GM23338 (cell line): Measurements from ENCODE around the gene SARDH. TPM values are rescaled to one million over a fixed set of nuclear protein-coding genes. Genes with fewer than 3 reads are reported as not detected.

Experiments
- ATAC-seq: fragments of 200-7000 bp; cut with Tn5 transposase; 3 replicates; pipeline ENCODE4 v1.9.1; 2020
- DNase-seq: peaks from one replicate; pipeline ENCODE4 v3.0.0-alpha.2; 2015; ENCODE audit warnings: low spot score
- H2AFZ ChIP-seq: fragments of 200-600 bp; sonication (generic); 2 replicates; pipeline ENCODE4 v1.8.0; 2016; ENCODE audit warnings: antibody characterized with exemption, mild to moderate bottlenecking, moderate library complexity
- H3F3A ChIP-seq: fragments of 200-600 bp; sonication (generic); replicated peaks from 2 replicates; pipeline ENCODE4 v1.8.0; 2017; ENCODE audit warnings: antibody characterized with exemption, mixed run types, low read depth
- H3K27ac ChIP-seq: fragments of 200-600 bp; sonication (generic); 2 replicates; pipeline ENCODE4 v1.6.1; 2016; ENCODE audit warnings: low read depth
- H3K27me3 ChIP-seq: fragments of 200-600 bp; sonication (generic); 2 replicates; pipeline ENCODE4 v1.8.0; 2016; ENCODE audit warnings: mild to moderate bottlenecking, mixed run types, moderate library complexity; ENCODE audit not compliant: insufficient read depth
- H3K36me3 ChIP-seq: fragments of 200-600 bp; sonication (generic); 2 replicates; pipeline ENCODE4 v1.8.0; 2016; ENCODE audit warnings: mild to moderate bottlenecking; ENCODE audit not compliant: insufficient read depth
- H3K4me1 ChIP-seq: fragments of 200-600 bp; sonication (generic); 2 replicates; pipeline ENCODE4 v1.8.0; 2016; ENCODE audit warnings: mild to moderate bottlenecking, moderate library complexity; ENCODE audit not compliant: insufficient read depth
- H3K4me2 ChIP-seq: fragments of 200-600 bp; sonication (generic); 2 replicates; pipeline ENCODE4 v1.7.1; 2017; ENCODE audit warnings: mixed run types
- H3K4me3 ChIP-seq: fragments of 200-600 bp; sonication (generic); 2 replicates; pipeline ENCODE4 v1.6.1; 2016; ENCODE audit warnings: mixed run types
- H3K79me2 ChIP-seq: fragments of 200-600 bp; sonication (generic); replicated peaks from 2 replicates; pipeline ENCODE4 v1.8.0; 2017; ENCODE audit warnings: mild to moderate bottlenecking; ENCODE audit not compliant: insufficient read depth
- H3K9me2 ChIP-seq: fragments of 200-600 bp; sonication (generic); 2 replicates; pipeline ENCODE4 v1.8.0; 2017; ENCODE audit not compliant: insufficient read depth
- H4K20me1 ChIP-seq: fragments of 200-600 bp; sonication (generic); replicated peaks from 2 replicates; pipeline ENCODE4 v1.8.0; 2017; ENCODE audit warnings: mild to moderate bottlenecking; ENCODE audit not compliant: insufficient read depth
- H3K27ac Mint-ChIP-seq: 2 replicates; pipeline ENCODE4 v1.8.0; 2020; ENCODE audit warnings: inconsistent platforms, mild to moderate bottlenecking, moderate library complexity, mixed read lengths
- H3K27me3 Mint-ChIP-seq: 3 replicates; pipeline ENCODE4 v1.8.0; 2022; ENCODE audit warnings: low read depth, mild to moderate bottlenecking, moderate library complexity, mixed read lengths, inconsistent platforms; ENCODE audit not compliant: insufficient read depth, poor library complexity
- H3K36me3 Mint-ChIP-seq: 3 replicates; pipeline ENCODE4 v1.8.0; 2021; ENCODE audit warnings: low read depth, mild to moderate bottlenecking, inconsistent platforms, moderate library complexity, mixed read lengths
- H3K4me1 Mint-ChIP-seq: 3 replicates; pipeline ENCODE4 v1.8.0; 2020; ENCODE audit warnings: mild to moderate bottlenecking, inconsistent platforms, mixed read lengths
- H3K4me3 Mint-ChIP-seq: 3 replicates; pipeline ENCODE4 v1.8.0; 2021; ENCODE audit warnings: moderate library complexity, mild to moderate bottlenecking, inconsistent platforms, mixed read lengths
- H3K9me3 Mint-ChIP-seq: 3 replicates; pipeline ENCODE4 v1.8.0; 2020; ENCODE audit warnings: moderate library complexity, mild to moderate bottlenecking, inconsistent platforms, mixed read lengths
- JUNB ChIP-seq: IDR thresholded peaks from one replicate; pipeline ENCODE4 v1.6.1; 2016; ENCODE audit warnings: antibody characterized with exemption; ENCODE audit not compliant: unreplicated experiment
- ZNF462 ChIP-seq: fragments of 250-450 bp; sonication (Bioruptor Pico); IDR thresholded peaks from 2 replicates; pipeline ENCODE4 v1.5.0; 2020; ENCODE audit warnings: mild to moderate bottlenecking, moderate library complexity
- polyA plus RNA-seq: library from polyadenylated mRNA; unstranded; fragments of >200 nt; fragmentation: Nextera tagmentation; extraction: Ambion mirVana; gene quantifications from 2 replicates; pipeline ENCODE4 v1.2.1, GENCODE V29; 2016
- total RNA-seq: library from RNA; depleted of rRNA; stranded (reverse); fragments of >200 nt; shearing (Covaris generic); gene quantifications from 2 replicates; pipeline ENCODE4 v1.2.3, GENCODE V29; 2014
- TF ChIP-seq, protein P1 (sequence below), 2 experiments: fragments of 200-600 bp in 1 of 2; sonication (generic) in 1 of 2; conservative IDR thresholded peaks; 2 replicates each; pipeline versions ENCODE4 v1.5.1 to v1.6.1; 2016 to 2017; ENCODE audit warnings: antibody characterized with exemption in 2 of 2, low read depth in 2 of 2, mild to moderate bottlenecking in 2 of 2, moderate library complexity in 1 of 2

The SARDH gene
- total and polyA plus RNA-seq, 2 experiments from 2014 or later = 2.8 to 10.4 TPM

DNA sequence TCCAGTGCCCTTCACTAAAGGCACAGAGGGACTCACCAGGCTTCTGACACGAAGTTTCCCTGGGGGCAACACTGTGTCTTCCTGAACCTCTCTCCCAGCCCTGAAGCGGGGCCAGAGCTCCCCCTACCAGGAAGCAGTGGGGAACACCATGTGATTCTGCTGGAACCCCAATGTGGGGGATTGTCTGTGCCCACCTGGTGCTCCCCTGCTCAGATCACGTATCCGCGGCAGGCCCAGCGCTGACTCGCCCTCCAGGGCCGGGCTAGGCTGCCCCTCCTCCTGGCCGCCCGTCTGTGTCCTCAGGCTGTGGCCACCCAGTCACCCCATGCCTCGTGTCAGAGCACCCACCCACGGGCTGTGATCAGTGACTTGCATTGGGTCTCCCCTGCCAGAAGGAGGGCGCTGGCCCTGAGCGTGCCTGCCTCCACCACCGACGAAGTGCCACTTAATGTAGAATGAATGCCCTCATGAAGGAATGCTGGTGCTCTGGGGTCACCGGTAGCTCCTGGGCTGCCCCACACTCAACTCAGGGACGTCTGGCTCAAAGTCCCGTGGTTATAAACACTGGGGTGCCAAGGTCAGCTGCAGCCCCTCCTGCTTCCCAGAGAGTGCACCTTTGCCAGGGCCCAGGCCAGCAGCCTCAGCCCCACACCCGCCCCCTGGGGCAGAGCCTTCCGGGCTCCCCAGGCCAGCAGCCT is 22.1 kb downstream of the SARDH start:
- Histone ChIP-seq H3K27me3 (no peaks in the 10 kb centered on the region), H3K36me3 (no peaks in the 10 kb centered on the region; the same call in 1 of the 2 replicates), H4K20me1 (no peaks in the 10 kb centered on the region), H3F3A (no peaks in the 10 kb centered on the region), H2AFZ (no peak overlapping the region), H3K4me1 (no peaks in the 10 kb centered on the region), H3K9me2 (no peaks in the 10 kb centered on the region), H3K79me2 (no peaks in the 10 kb centered on the region), H3K4me3 (no peak overlapping the region), H3K27ac (no peak overlapping the region), H3K4me2 (no peak overlapping the region)
- peaks cover 7% of the 10 kb centered on the region; the same call in 2 of the 3 replicates for H3K36me3 Mint-ChIP-seq
- TF ChIP-seq, protein P1, sequence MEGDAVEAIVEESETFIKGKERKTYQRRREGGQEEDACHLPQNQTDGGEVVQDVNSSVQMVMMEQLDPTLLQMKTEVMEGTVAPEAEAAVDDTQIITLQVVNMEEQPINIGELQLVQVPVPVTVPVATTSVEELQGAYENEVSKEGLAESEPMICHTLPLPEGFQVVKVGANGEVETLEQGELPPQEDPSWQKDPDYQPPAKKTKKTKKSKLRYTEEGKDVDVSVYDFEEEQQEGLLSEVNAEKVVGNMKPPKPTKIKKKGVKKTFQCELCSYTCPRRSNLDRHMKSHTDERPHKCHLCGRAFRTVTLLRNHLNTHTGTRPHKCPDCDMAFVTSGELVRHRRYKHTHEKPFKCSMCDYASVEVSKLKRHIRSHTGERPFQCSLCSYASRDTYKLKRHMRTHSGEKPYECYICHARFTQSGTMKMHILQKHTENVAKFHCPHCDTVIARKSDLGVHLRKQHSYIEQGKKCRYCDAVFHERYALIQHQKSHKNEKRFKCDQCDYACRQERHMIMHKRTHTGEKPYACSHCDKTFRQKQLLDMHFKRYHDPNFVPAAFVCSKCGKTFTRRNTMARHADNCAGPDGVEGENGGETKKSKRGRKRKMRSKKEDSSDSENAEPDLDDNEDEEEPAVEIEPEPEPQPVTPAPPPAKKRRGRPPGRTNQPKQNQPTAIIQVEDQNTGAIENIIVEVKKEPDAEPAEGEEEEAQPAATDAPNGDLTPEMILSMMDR (conservative IDR thresholded peaks at IDR 0.05; ENCODE audit: low read depth in 2 of 2) = peak; percentile 58 to 80
- no peak for TF ChIP-seq JUNB
- peaks cover 7% of the 10 kb centered on the region for H3K27me3 Mint-ChIP-seq
- ATAC-seq (peak; percentile 85), DNase-seq (peak; percentile 71)
- H3K4me1 Mint-ChIP-seq = peaks cover 17% of the 10 kb centered on the region
- no peak overlapping the region for H3K4me3 Mint-ChIP-seq
- H3K9me3 Mint-ChIP-seq = peaks cover 5% of the 10 kb centered on the region
- peak overlapping the region; percentile 40 for H3K27ac Mint-ChIP-seq

- TF ChIP-seq ZNF462 (CRISPR knock-in tag) = no peak
- TF ChIP-seq, protein P1 (conservative IDR thresholded peaks at IDR 0.05; ENCODE audit: low read depth in 2 of 2) = no peak
- no peaks in the 10 kb centered on the region; the same call in 1 of the 2 replicates for H3K36me3 ChIP-seq
- H3K4me2 ChIP-seq = no peak overlapping the region
- DNase-seq (no peak), ATAC-seq (peak; percentile 46)
- no peaks in the 10 kb centered on the region for H3K9me2 ChIP-seq
- H3K27me3 ChIP-seq = no peaks in the 10 kb centered on the region
- H3K9me3 Mint-ChIP-seq = peaks cover 2% of the 10 kb centered on the region
- no peaks in the 10 kb centered on the region for H4K20me1 ChIP-seq
- no peak overlapping the region for H2AFZ ChIP-seq
- H3K27me3 Mint-ChIP-seq = peaks cover 11% of the 10 kb centered on the region
- no peak overlapping the region for H3K4me3 ChIP-seq
- H3K79me2 ChIP-seq = no peaks in the 10 kb centered on the region
- H3K4me3 Mint-ChIP-seq = no peak overlapping the region
- peaks cover 2% of the 10 kb centered on the region; the same call in 2 of the 3 replicates for H3K36me3 Mint-ChIP-seq
- H3K4me1 Mint-ChIP-seq = peaks cover 17% of the 10 kb centered on the region
- no peaks in the 10 kb centered on the region for H3K4me1 ChIP-seq
- H3K27ac ChIP-seq = no peak overlapping the region
- H3K27ac Mint-ChIP-seq = no peak overlapping the region; the same call in 1 of the 2 replicates
- no peaks in the 10 kb centered on the region for H3F3A ChIP-seq
These were observed 22.8 kb downstream of the SARDH start for GRCh38 chr9:133715295-133715865.
